ENCODE data around the gene WNK2. TPM values are rescaled to one million over a fixed set of nuclear protein-coding genes. Genes with fewer than 3 reads are reported as not detected.

WNK2 gene
- total and polyA plus RNA-seq, 2 donors (not counting 3 experiments of a cell fraction or from before 2014, with no cell fraction given), result not detected

GRCh38 chr9:93306081-93306480 is 122.1 kb downstream of the WNK2 start:
- Histone ChIP-seq H3K27ac (ENCODE audit: insufficient read depth, low read depth, low read length) (no peak overlapping the region), H4K20me1 (replicated peaks; ENCODE audit: control insufficient read depth, extremely low read depth, insufficient read depth, low read length) (no peaks in the 10 kb centered on the region), H2AFZ (ENCODE audit: low read depth, low read length) (no peak overlapping the region), H3K27me3 (ENCODE audit: control insufficient read depth in 2 of 2, insufficient read depth in 2 of 2, low read length in 2 of 2) (no peaks in the 10 kb centered on the region), H3K4me2 (ENCODE audit: insufficient read depth, low read length) (no peak overlapping the region), H3K79me2 (ENCODE audit: control insufficient read depth, insufficient read depth, low read length) (no peaks in the 10 kb centered on the region), H3K9me3 (replicated peaks; ENCODE audit: control insufficient read depth, insufficient read depth, low read length) (no peaks in the 10 kb centered on the region), H3K9me1 (replicated peaks; ENCODE audit: control insufficient read depth, extremely low read depth, insufficient read depth, low read length) (no peaks in the 10 kb centered on the region), H3K4me3 (replicated peaks in 1 of 3; ENCODE audit: insufficient read depth in 1 of 3, low read depth in 1 of 3, low read length in 3 of 3) (no peak overlapping the region), H3K36me3 (ENCODE audit: control insufficient read depth in 2 of 2, extremely low read depth in 1 of 2, insufficient read depth in 2 of 2, low read length in 2 of 2) (no peaks in the 10 kb centered on the region), H3K9ac (replicated peaks; ENCODE audit: extremely low read depth, insufficient read depth, low read length) (no peak overlapping the region), H3K4me1 (ENCODE audit: control insufficient read depth, extremely low read depth, insufficient read depth, low read length) (no peaks in the 10 kb centered on the region)
- POLR2A ChIA-PET, result no interaction called here
- dilution Hi-C loops (cut with MboI; ENCODE audit: extremely low pct_ligation_motif_present, low sequenced_read_pairs) (no loop called here), intact Hi-C loops (cut with micrococcal nuclease) (no loop called here)
- TF ChIP-seq CTCF (IDR thresholded peaks at IDR 0.05; ENCODE audit: extremely low read depth in 1 of 2, insufficient read depth in 1 of 2, low read depth in 1 of 2, low read length in 2 of 2) (no peak), MYC (IDR thresholded peaks at IDR 0.05; ENCODE audit: low read depth, low read length) (no peak), FOS (IDR thresholded peaks at IDR 0.05; ENCODE audit: borderline replicate concordance, insufficient read depth, low read length) (no peak)
- CTCF ChIA-PET, result interaction anchor here (1.3 to 3.3 kb wide), 4 partner anchors 142 to 349 kb away, joined by 6 to 36 read pairs (median 15); no protein-coding TSS in a partner anchor
- DNase-seq (ENCODE audit: low read depth, low spot score) (no peak), FAIRE-seq (no peak)
- no TSS peak for BruUV-seq (replicated peaks)

GRCh38 chr9:93306579-93307091 is 122.7 kb downstream of the WNK2 start:
- no peaks in the 10 kb centered on the region for H3K9me3 ChIP-seq (replicated peaks; ENCODE audit: control insufficient read depth, insufficient read depth, low read length)
- H3K27me3 ChIP-seq (ENCODE audit: control insufficient read depth in 2 of 2, insufficient read depth in 2 of 2, low read length in 2 of 2), result no peaks in the 10 kb centered on the region
- H3K4me2 ChIP-seq (ENCODE audit: insufficient read depth, low read length), result no peak overlapping the region
- no peak overlapping the region for H3K27ac ChIP-seq (ENCODE audit: insufficient read depth, low read depth, low read length)
- H3K4me3 ChIP-seq (replicated peaks in 1 of 3; ENCODE audit: insufficient read depth in 1 of 3, low read depth in 1 of 3, low read length in 3 of 3), result no peak overlapping the region
- no peaks in the 10 kb centered on the region for H3K4me1 ChIP-seq (ENCODE audit: control insufficient read depth, extremely low read depth, insufficient read depth, low read length)
- TF ChIP-seq EZH2 (IDR thresholded peaks at IDR 0.05; ENCODE audit: borderline replicate concordance, low read depth, low read length, severe bottlenecking), result no peak
- TF ChIP-seq POLR2A (IDR thresholded peaks at IDR 0.05; ENCODE audit: low read depth, low read length), result no peak
- TF ChIP-seq GATA2 (IDR thresholded peaks at IDR 0.05; ENCODE audit: insufficient read depth, insufficient read length, low read depth, low read length), result no peak
- no peak for TF ChIP-seq CTCF (IDR thresholded peaks at IDR 0.05; ENCODE audit: extremely low read depth in 1 of 2, insufficient read depth in 1 of 2, low read depth in 1 of 2, low read length in 2 of 2)
- TF ChIP-seq JUN (IDR thresholded peaks at IDR 0.05; ENCODE audit: borderline replicate concordance, insufficient read depth, insufficient read length, low read depth), result no peak
- no peak for TF ChIP-seq FOS (IDR thresholded peaks at IDR 0.05; ENCODE audit: borderline replicate concordance, insufficient read depth, low read length)
- no peak for TF ChIP-seq MYC (IDR thresholded peaks at IDR 0.05; ENCODE audit: low read depth, low read length)
- no peak for TF ChIP-seq POLR2AphosphoS5 (IDR thresholded peaks at IDR 0.05; ENCODE audit: insufficient read depth, low read depth, low read length)
- no peak for TF ChIP-seq MAX (IDR thresholded peaks at IDR 0.05; ENCODE audit: insufficient read depth, insufficient read length)
- no peaks in the 10 kb centered on the region for H3K79me2 ChIP-seq (ENCODE audit: control insufficient read depth, insufficient read depth, low read length)
- POLR2A ChIA-PET, result no interaction called here
- no peak for FAIRE-seq
- H4K20me1 ChIP-seq (replicated peaks; ENCODE audit: control insufficient read depth, extremely low read depth, insufficient read depth, low read length), result no peaks in the 10 kb centered on the region
- dilution Hi-C loops (cut with MboI; ENCODE audit: extremely low pct_ligation_motif_present, low sequenced_read_pairs) (no loop called here), intact Hi-C loops (cut with micrococcal nuclease) (no loop called here)
- H2AFZ ChIP-seq (ENCODE audit: low read depth, low read length), result no peak overlapping the region
- no peaks in the 10 kb centered on the region for H3K36me3 ChIP-seq (ENCODE audit: control insufficient read depth in 2 of 2, extremely low read depth in 1 of 2, insufficient read depth in 2 of 2, low read length in 2 of 2)
- no peak for DNase-seq (ENCODE audit: low read depth, low spot score)
- H3K9me1 ChIP-seq (replicated peaks; ENCODE audit: control insufficient read depth, extremely low read depth, insufficient read depth, low read length), result no peaks in the 10 kb centered on the region
- CTCF ChIA-PET, result interaction anchor here (2.7 to 3.3 kb wide), 2 partner anchors 197 to 303 kb away, joined by 9 to 24 read pairs; no protein-coding TSS in a partner anchor
- no peak overlapping the region for H3K9ac ChIP-seq (replicated peaks; ENCODE audit: extremely low read depth, insufficient read depth, low read length)
- no TSS peak for BruUV-seq (replicated peaks)

All from endothelial cell of umbilical vein (primary cell).